ENCODE measurements around the gene OSTF1.

DNA sequence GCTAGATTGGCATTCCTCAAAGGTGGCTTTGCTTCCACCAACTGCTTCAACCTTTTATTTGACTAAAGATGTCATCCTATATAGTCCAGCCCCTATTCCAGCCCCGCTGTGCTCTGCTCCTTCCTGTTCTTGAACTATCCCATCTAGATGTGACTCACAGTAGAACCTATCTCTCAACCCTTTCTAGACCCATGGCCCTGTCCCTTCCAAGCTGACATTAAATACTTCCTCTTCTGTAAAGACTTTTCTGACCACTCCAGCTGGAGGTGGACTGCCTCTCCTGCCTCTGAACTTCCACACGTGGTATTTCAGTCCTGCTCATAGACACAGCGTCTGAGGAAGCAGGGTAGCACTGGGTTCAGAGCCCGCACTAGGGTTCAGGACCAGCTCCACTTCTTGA is 32.4 kb downstream of the OSTF1 start:
- TF ChIP-seq POLR2A (IDR thresholded peaks at IDR 0.05): no peak
- TF ChIP-seq, protein P1, sequence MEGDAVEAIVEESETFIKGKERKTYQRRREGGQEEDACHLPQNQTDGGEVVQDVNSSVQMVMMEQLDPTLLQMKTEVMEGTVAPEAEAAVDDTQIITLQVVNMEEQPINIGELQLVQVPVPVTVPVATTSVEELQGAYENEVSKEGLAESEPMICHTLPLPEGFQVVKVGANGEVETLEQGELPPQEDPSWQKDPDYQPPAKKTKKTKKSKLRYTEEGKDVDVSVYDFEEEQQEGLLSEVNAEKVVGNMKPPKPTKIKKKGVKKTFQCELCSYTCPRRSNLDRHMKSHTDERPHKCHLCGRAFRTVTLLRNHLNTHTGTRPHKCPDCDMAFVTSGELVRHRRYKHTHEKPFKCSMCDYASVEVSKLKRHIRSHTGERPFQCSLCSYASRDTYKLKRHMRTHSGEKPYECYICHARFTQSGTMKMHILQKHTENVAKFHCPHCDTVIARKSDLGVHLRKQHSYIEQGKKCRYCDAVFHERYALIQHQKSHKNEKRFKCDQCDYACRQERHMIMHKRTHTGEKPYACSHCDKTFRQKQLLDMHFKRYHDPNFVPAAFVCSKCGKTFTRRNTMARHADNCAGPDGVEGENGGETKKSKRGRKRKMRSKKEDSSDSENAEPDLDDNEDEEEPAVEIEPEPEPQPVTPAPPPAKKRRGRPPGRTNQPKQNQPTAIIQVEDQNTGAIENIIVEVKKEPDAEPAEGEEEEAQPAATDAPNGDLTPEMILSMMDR (IDR thresholded peaks at IDR 0.05): no peak
